Endothelial cell of umbilical vein (primary cell): ENCODE measurements around the gene PPCDC. TPM values are rescaled to one million over a fixed set of nuclear protein-coding genes. Genes with fewer than 3 reads are reported as not detected.

ENCODE experiments used
- BruUV-seq: library from RNA; stranded (reverse); fragments of 400-500 nt; replicated peaks from 2 replicates; lab custom pipeline; 2021; lab: Mats Ljungman, UMichigan
- CTCF ChIA-PET: fragments of 300-600, 350-600 bp; sonication (Branson Sonifier 250); formaldehyde crosslinking; loops from one replicate; lab custom pipeline; 2021; ENCODE audit warnings: antibody characterized with exemption, inconsistent platforms; lab: Charles Lee
- POLR2A ChIA-PET: fragments of 300-600, 350-600 bp; sonication (Branson Sonifier 250); formaldehyde crosslinking; loops from one replicate; lab custom pipeline; 2021; ENCODE audit warnings: antibody characterized with exemption, inconsistent platforms; lab: Charles Lee
- DNase-seq: peaks from one replicate; pipeline ENCODE4 v3.0.0-alpha.2; 2011; ENCODE audit warnings: low read depth, low spot score
- FAIRE-seq: peaks from 2 replicates; lab custom pipeline; 2011; peaks lifted over from hg19 to GRCh38; lab: Jason Lieb, UNC
- H2AFZ ChIP-seq: 2 replicates; pipeline ENCODE4 v1.6.0; 2012; ENCODE audit warnings: low read depth, low read length, control low read depth, inconsistent platforms
- H3K27ac ChIP-seq: 2 replicates; pipeline ENCODE4 v1.5.1; 2011; ENCODE audit warnings: low read depth, mild to moderate bottlenecking, control low read depth, low read length, moderate library complexity; ENCODE audit not compliant: insufficient read depth
- H3K27me3 ChIP-seq, 2 experiments: 2 replicates each; pipeline versions ENCODE4 v1.6.0 to v1.6.1; 2011; ENCODE audit warnings: low read length in 2 of 2, mixed read lengths in 1 of 2; ENCODE audit not compliant: control insufficient read depth in 2 of 2, insufficient read depth in 2 of 2
- H3K36me3 ChIP-seq, 2 experiments: 2 replicates in 1 of 2; 3 replicates in 1 of 2; pipeline ENCODE4 v1.5.1; 2011; ENCODE audit warnings: low read length in 2 of 2, mild to moderate bottlenecking in 1 of 2, moderate library complexity in 1 of 2; ENCODE audit not compliant: control insufficient read depth in 2 of 2, insufficient read depth in 2 of 2; ENCODE audit errors: extremely low read depth in 1 of 2
- H3K4me1 ChIP-seq: 3 replicates; pipeline ENCODE4 v1.5.1; 2011; ENCODE audit warnings: mild to moderate bottlenecking, low read length; ENCODE audit not compliant: control insufficient read depth, insufficient read depth; ENCODE audit errors: extremely low read depth
- H3K4me2 ChIP-seq: 2 replicates; pipeline ENCODE4 v1.6.1; 2011; ENCODE audit warnings: low read length, control low read depth, mixed read lengths; ENCODE audit not compliant: insufficient read depth
- H3K4me3 ChIP-seq, 3 experiments: fragments of 200-600 bp in 1 of 3; sonication (generic), shearing (Covaris generic) in 1 of 3; replicated peaks in 1 of 3; 2 replicates each; pipeline ENCODE4 v1.5.1; 2011 to 2016; ENCODE audit warnings: control low read depth in 3 of 3, low read length in 3 of 3, mild to moderate bottlenecking in 2 of 3, inconsistent platforms in 1 of 3, low read depth in 1 of 3, moderate library complexity in 1 of 3; ENCODE audit not compliant: insufficient read depth in 1 of 3
- H3K79me2 ChIP-seq: 2 replicates; pipeline ENCODE4 v1.6.0; 2012; ENCODE audit warnings: low read length, inconsistent platforms; ENCODE audit not compliant: control insufficient read depth, insufficient read depth
- H3K9ac ChIP-seq: replicated peaks from 2 replicates; pipeline ENCODE3; 2011; ENCODE audit warnings: low read length, control low read depth; ENCODE audit not compliant: insufficient read depth; ENCODE audit errors: extremely low read depth
- H3K9me1 ChIP-seq: replicated peaks from 3 replicates; pipeline ENCODE4 v1.6.0; 2011; ENCODE audit warnings: mild to moderate bottlenecking, low read length; ENCODE audit not compliant: control insufficient read depth, insufficient read depth; ENCODE audit errors: extremely low read depth
- H3K9me3 ChIP-seq: replicated peaks from 2 replicates; pipeline ENCODE4 v1.5.1; 2012; ENCODE audit warnings: low read length, inconsistent platforms; ENCODE audit not compliant: control insufficient read depth, insufficient read depth
- H4K20me1 ChIP-seq: replicated peaks from 2 replicates; pipeline ENCODE3; 2011; ENCODE audit warnings: mild to moderate bottlenecking, low read length; ENCODE audit not compliant: control insufficient read depth, insufficient read depth; ENCODE audit errors: extremely low read depth
- CTCF ChIP-seq, 2 donors: IDR thresholded peaks; 1 replicate in 1 of 2; 2 replicates in 1 of 2; pipeline ENCODE4 v1.5.1; 2011; ENCODE audit warnings: low read length in 2 of 2, mild to moderate bottlenecking in 2 of 2, moderate library complexity in 2 of 2, control low read depth in 1 of 2, inconsistent platforms in 1 of 2, low read depth in 1 of 2; ENCODE audit not compliant: insufficient read depth in 1 of 2; ENCODE audit errors: extremely low read depth in 1 of 2
- EZH2 ChIP-seq: IDR thresholded peaks from 2 replicates; pipeline ENCODE4 v1.6.1; 2012; ENCODE audit warnings: borderline replicate concordance, low read depth, mild to moderate bottlenecking, moderate library complexity, low read length, inconsistent platforms; ENCODE audit not compliant: severe bottlenecking
- FOS ChIP-seq: IDR thresholded peaks from 2 replicates; pipeline ENCODE4 v1.6.1; 2011; ENCODE audit warnings: mild to moderate bottlenecking, low read length, moderate library complexity, borderline replicate concordance; ENCODE audit not compliant: insufficient read depth
- GATA2 ChIP-seq: IDR thresholded peaks from 2 replicates; pipeline ENCODE4 v1.7.0; 2011; ENCODE audit warnings: low read depth, mild to moderate bottlenecking, moderate library complexity, mixed read lengths, low read length; ENCODE audit not compliant: insufficient read length, insufficient read depth
- JUN ChIP-seq: IDR thresholded peaks from 2 replicates; pipeline ENCODE4 v1.6.1; 2011; ENCODE audit warnings: borderline replicate concordance, low read depth; ENCODE audit not compliant: insufficient read length, insufficient read depth
- MAX ChIP-seq: IDR thresholded peaks from 2 replicates; pipeline ENCODE4 v1.6.1; 2011; ENCODE audit not compliant: insufficient read depth, insufficient read length
- MYC ChIP-seq: IDR thresholded peaks from one replicate; pipeline ENCODE4 v1.6.1; 2011; ENCODE audit warnings: mild to moderate bottlenecking, low read depth, low read length
- POLR2A ChIP-seq: IDR thresholded peaks from 2 replicates; pipeline ENCODE4 v1.6.1; 2012; ENCODE audit warnings: low read depth, mild to moderate bottlenecking, control low read depth, low read length
- POLR2AphosphoS5 ChIP-seq: IDR thresholded peaks from 2 replicates; pipeline ENCODE4 v1.6.1; 2012; ENCODE audit warnings: low read depth, mild to moderate bottlenecking, control low read depth, low read length, moderate library complexity; ENCODE audit not compliant: insufficient read depth
- dilution Hi-C: fragments of 300-500 bp; cut with MboI; formaldehyde crosslinking; loops from one replicate; pipeline ENCODE4 v1.15.0; 2019; ENCODE audit warnings: low sequenced_read_pairs; ENCODE audit not compliant: extremely low pct_ligation_motif_present
- intact Hi-C: fragments of 100-400 bp; cut with micrococcal nuclease; formaldehyde crosslinking; loops from one replicate; pipeline ENCODE4 v1.10.0; 2022
- polyA plus RNA-seq, 4 experiments: library from polyadenylated mRNA; depleted of rRNA in 3 of 4; stranded (reverse) in 3 of 4; unstranded in 1 of 4; fragments of >200 nt; gene quantifications; 2 replicates each; pipeline versions ENCODE4 v1.2.1 to v1.2.3, GENCODE V29; 2011 to 2012; ENCODE audit warnings: missing spikeins in 1 of 4
- total RNA-seq: library from RNA; stranded (reverse); gene quantifications from 2 replicates; pipeline ENCODE4 v1.2.3, GENCODE V29; 2021

PPCDC gene
- total and polyA plus RNA-seq, 2 donors (not counting 3 experiments of a cell fraction or from before 2014, with no cell fraction given) = 14.5 to 21.4 TPM

GRCh38 chr15:75031848-75032247 is 8.5 kb downstream of the PPCDC start:
- no peaks in the 10 kb centered on the region for H4K20me1 ChIP-seq

GRCh38 chr15:75032395-75032794 is 9.0 kb downstream of the PPCDC start:
- POLR2A ChIA-PET = no interaction called here
- peaks cover 37% of the 10 kb centered on the region for H3K4me1 ChIP-seq
- no peaks in the 10 kb centered on the region for H3K36me3 ChIP-seq
- CTCF ChIA-PET = interaction anchor here (1.5 to 5.2 kb wide), 3 partner anchors 11 to 174 kb away, joined by 8 to 213 read pairs (median 13); partner anchors contain the start of gene C15orf39
- TF ChIP-seq EZH2 (no peak), POLR2A (no peak), POLR2AphosphoS5 (no peak), CTCF (IDR thresholded peaks at IDR 0.05; ENCODE audit: extremely low read depth in 1 of 2, insufficient read depth in 1 of 2, low read depth in 1 of 2, low read length in 2 of 2) (no peak), GATA2 (no peak), MYC (no peak), MAX (no peak), JUN (no peak), FOS (no peak)
- peak overlapping the region; percentile 37 for H3K9ac ChIP-seq
- no peaks in the 10 kb centered on the region for H3K9me3 ChIP-seq
- dilution Hi-C loops = no loop called here
- H2AFZ ChIP-seq = no peak overlapping the region
- no peak for FAIRE-seq
- intact Hi-C loops = loop anchor here (5.0 kb wide), 1 partner anchor 335 kb away; the partner anchor contains the start of gene MAN2C1
- no peaks in the 10 kb centered on the region for H4K20me1 ChIP-seq
- no peaks in the 10 kb centered on the region for H3K9me1 ChIP-seq
- H3K27ac ChIP-seq = peak overlapping the region; percentile 50
- no peaks in the 10 kb centered on the region for H3K27me3 ChIP-seq
- peak; percentile 32 for DNase-seq
- H3K4me3 ChIP-seq = no peak overlapping the region
- H3K79me2 ChIP-seq = no peaks in the 10 kb centered on the region
- peak overlapping the region; percentile 34 for H3K4me2 ChIP-seq
- BruUV-seq = no TSS peak

More at GRCh38 chr15:75031848-75032247, 8.5 kb downstream of the PPCDC start:
- Histone ChIP-seq H3K4me1 (peaks cover 37% of the 10 kb centered on the region), H3K79me2 (no peaks in the 10 kb centered on the region), H3K9me3 (no peaks in the 10 kb centered on the region), H3K4me3 (no peak overlapping the region), H2AFZ (peak overlapping the region; percentile 53), H3K9ac (peak overlapping the region; percentile 37), H3K27ac (peak overlapping the region; percentile 50), H3K4me2 (peak overlapping the region; percentile 34), H3K27me3 (no peaks in the 10 kb centered on the region), H3K9me1 (no peaks in the 10 kb centered on the region), H3K36me3 (no peaks in the 10 kb centered on the region)
- DNase-seq (peak; percentile 49), FAIRE-seq (peak; percentile 84)
- ChIA-PET POLR2A (no interaction called here), CTCF (interaction anchor here (1.5 to 5.2 kb wide), 3 partner anchors 11 to 175 kb away, joined by 8 to 213 read pairs (median 13); partner anchors contain the start of gene C15orf39)
- no TSS peak for BruUV-seq
- intact Hi-C loops (loop anchor here (5.0 kb wide), 1 partner anchor 335 kb away; the partner anchor contains the start of gene MAN2C1), dilution Hi-C loops (no loop called here)
- no peak for TF ChIP-seq MAX
- no peak for TF ChIP-seq POLR2A
- TF ChIP-seq JUN = no peak
- no peak for TF ChIP-seq EZH2
